Central memory CD8-positive, alpha-beta T cell (primary cell): ENCODE results near the gene ANGEL1.

Experiments used
- ATAC-seq: fragments of 150-1000 bp; cut with Tn5 transposase; replicated peaks from 2 replicates; pipeline ENCODE4 v1.10.0; 2022; ENCODE audit warnings: mild to moderate bottlenecking, moderate FRiP score, moderate number of reproducible peaks; ENCODE audit not compliant: poor library complexity, severe bottlenecking; ENCODE audit errors: extremely low read depth
- DNase-seq, 2 donors: peaks; one replicate each; pipeline ENCODE4 v3.0.0; 2021; ENCODE audit warnings: low spot score in 2 of 2
- H3K27ac Mint-ChIP-seq: one replicate; pipeline ENCODE4 v1.8.0; 2022; ENCODE audit warnings: low read depth, mild to moderate bottlenecking, moderate library complexity, mixed read lengths
- H3K27me3 Mint-ChIP-seq: one replicate; pipeline ENCODE4 v1.8.0; 2022; ENCODE audit warnings: mixed read lengths
- H3K36me3 Mint-ChIP-seq: one replicate; pipeline ENCODE4 v1.8.0; 2022; ENCODE audit warnings: mild to moderate bottlenecking, moderate library complexity, mixed read lengths; ENCODE audit not compliant: insufficient read depth
- H3K4me1 Mint-ChIP-seq: one replicate; pipeline ENCODE4 v1.8.0; 2022; ENCODE audit warnings: mixed read lengths
- H3K4me3 Mint-ChIP-seq: one replicate; pipeline ENCODE4 v1.8.0; 2022; ENCODE audit warnings: mild to moderate bottlenecking, moderate library complexity, mixed read lengths
- H3K9me3 Mint-ChIP-seq: one replicate; pipeline ENCODE4 v1.8.0; 2022; ENCODE audit warnings: mixed read lengths

Gene ANGEL1

DNA sequence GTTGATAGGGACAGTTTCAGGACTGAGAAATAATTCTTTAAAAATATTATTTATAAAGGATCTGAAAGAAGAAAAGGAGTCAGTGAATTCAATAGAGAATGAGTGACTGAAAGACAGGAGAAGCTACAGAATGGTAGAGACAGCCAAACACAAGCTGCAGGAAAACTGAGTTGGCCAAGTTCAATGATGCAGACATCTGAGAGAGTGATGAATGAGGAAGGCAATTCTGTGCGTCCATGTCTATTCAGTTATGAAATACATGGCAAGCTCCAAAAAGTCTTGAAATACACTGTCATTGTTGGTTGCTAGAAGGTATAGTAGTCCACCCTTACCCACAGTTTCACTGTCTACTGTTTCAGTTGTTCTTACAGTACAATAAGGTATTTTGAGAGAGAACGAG, 20.3 kb upstream of the ANGEL1 start:
- peaks cover 37% of the 10 kb centered on the region for H3K27me3 Mint-ChIP-seq
- H3K4me1 Mint-ChIP-seq, result no peaks in the 10 kb centered on the region
- H3K27ac Mint-ChIP-seq, result no peak overlapping the region
- H3K9me3 Mint-ChIP-seq, result no peaks in the 10 kb centered on the region
- ATAC-seq, result no peak
- no peak for DNase-seq
- no peaks in the 10 kb centered on the region for H3K36me3 Mint-ChIP-seq
- H3K4me3 Mint-ChIP-seq, result no peak overlapping the region

DNA sequence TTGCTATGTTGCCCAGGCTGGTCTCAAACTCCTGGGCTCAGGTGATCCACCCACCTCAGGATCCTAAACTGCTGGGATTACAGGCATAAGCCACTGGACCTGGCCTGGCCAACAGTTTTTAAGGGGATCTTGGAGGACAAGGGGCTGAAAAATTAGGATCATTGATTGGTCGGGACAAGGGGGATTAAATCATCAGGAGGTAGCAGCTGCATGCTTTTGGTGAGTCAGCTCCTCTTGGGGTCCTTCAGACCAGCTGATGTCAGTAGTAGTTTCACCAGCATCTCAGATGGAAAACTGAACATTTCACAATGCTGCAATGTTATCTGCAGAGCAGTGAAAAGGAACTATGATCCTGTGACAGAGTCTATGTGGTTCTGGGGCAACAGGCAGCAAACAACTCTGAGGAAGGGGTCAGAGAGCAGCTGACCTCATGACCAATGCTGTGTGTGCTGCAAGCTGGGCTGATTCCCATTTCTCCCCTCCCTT, 19.9 kb upstream of the ANGEL1 start:
- DNase-seq (no peak), ATAC-seq (no peak)
- Mint-ChIP-seq H3K36me3 (no peaks in the 10 kb centered on the region), H3K27ac (no peak overlapping the region), H3K9me3 (no peaks in the 10 kb centered on the region), H3K27me3 (peaks cover 37% of the 10 kb centered on the region), H3K4me3 (no peak overlapping the region), H3K4me1 (no peaks in the 10 kb centered on the region)

DNA sequence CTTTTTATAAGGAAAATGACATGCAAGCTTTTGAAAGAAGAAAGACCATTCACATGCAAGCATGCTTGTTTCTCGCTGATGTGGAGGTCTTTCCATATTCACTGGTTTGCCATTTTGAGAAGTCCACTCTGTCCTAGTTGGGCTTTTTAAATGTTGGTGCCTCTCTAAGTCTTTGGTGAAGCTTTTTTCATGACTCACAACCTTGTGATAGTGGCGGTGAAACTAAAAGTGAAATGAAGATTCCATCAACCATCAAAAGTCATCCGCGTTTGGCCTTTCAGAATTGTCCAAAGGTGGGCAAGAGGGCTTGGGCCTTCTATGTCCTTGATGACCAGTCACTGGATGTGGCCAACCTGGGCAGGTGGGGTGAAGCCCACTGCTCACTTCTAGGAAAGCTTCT, 17.9 kb upstream of the ANGEL1 start:
- Mint-ChIP-seq H3K9me3 (no peaks in the 10 kb centered on the region), H3K4me3 (no peak overlapping the region), H3K36me3 (no peaks in the 10 kb centered on the region), H3K27me3 (peaks cover 28% of the 10 kb centered on the region), H3K4me1 (no peaks in the 10 kb centered on the region), H3K27ac (no peak overlapping the region)
- ATAC-seq (no peak), DNase-seq (no peak)

GRCh38 chr14:76829650-76830421, 17.2 kb upstream of the ANGEL1 start:
- Mint-ChIP-seq H3K27ac (no peak overlapping the region), H3K4me3 (no peak overlapping the region), H3K36me3 (no peaks in the 10 kb centered on the region), H3K27me3 (peaks cover 25% of the 10 kb centered on the region), H3K9me3 (no peaks in the 10 kb centered on the region), H3K4me1 (no peaks in the 10 kb centered on the region)
- ATAC-seq (no peak), DNase-seq (no peak)

DNA sequence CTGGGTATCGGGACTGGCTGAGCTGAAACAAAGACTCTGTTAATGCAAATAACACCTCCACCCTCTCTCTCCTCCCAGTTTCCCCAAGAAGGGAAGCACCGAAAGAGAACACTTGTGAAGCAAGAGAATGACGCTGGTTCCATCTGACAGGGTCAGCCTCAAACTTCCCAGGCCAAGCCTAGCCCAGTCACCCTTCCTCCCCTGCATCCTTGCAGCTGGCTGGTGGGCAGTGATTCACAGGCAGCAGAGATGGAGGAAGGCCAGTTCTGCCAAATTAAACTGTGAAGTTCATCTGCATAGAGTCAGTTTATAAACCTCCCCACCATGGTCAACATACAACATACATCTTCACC, 16.3 kb upstream of the ANGEL1 start:
- H3K9me3 Mint-ChIP-seq, result no peaks in the 10 kb centered on the region
- no peaks in the 10 kb centered on the region for H3K4me1 Mint-ChIP-seq
- no peak for ATAC-seq
- H3K27ac Mint-ChIP-seq, result no peak overlapping the region
- no peak for DNase-seq
- H3K27me3 Mint-ChIP-seq, result peaks cover 17% of the 10 kb centered on the region
- H3K4me3 Mint-ChIP-seq, result no peak overlapping the region
- H3K36me3 Mint-ChIP-seq, result no peaks in the 10 kb centered on the region

- Mint-ChIP-seq H3K4me1 (no peaks in the 10 kb centered on the region), H3K36me3 (no peaks in the 10 kb centered on the region), H3K4me3 (no peak overlapping the region), H3K27ac (no peak overlapping the region), H3K27me3 (peaks cover 16% of the 10 kb centered on the region), H3K9me3 (no peaks in the 10 kb centered on the region)
- DNase-seq (no peak), ATAC-seq (no peak)
These were observed 15.8 kb upstream of the ANGEL1 start for GRCh38 chr14:76828339-76829012.

DNA sequence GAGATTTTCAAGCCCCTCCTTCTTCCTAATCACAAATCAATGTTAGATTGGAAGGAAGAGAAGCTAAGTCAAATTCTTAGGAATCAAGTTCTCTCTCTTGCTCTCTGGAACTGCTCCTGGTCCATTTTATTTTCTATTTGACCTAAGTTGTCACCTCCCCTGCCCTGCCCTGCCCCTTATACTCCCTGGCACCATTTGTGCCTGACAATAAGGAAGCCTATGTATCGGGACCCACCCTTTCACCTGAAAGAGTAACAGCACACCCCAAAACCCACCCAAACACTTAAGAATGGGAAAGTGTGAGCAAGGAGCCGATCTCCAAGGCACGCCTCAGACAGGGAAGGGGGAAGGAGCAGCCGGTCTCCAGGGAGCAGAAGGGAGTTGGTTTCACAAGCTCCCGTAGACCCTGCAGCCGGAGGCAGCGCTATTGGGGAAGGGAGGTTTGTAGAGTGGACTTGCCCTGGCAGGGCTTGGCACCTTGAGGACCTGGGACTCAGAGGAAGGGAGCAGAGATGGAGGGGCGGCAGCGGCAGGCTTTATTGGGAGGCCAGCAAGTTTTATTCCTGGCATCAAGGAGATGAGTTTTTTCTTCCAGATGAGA, 15.1 kb upstream of the ANGEL1 start:
- no peaks in the 10 kb centered on the region for H3K4me1 Mint-ChIP-seq
- H3K4me3 Mint-ChIP-seq, result no peak overlapping the region
- DNase-seq, result no peak
- ATAC-seq, result no peak
- H3K27ac Mint-ChIP-seq, result no peak overlapping the region
- no peaks in the 10 kb centered on the region for H3K9me3 Mint-ChIP-seq
- H3K36me3 Mint-ChIP-seq, result no peaks in the 10 kb centered on the region
- H3K27me3 Mint-ChIP-seq, result peaks cover 22% of the 10 kb centered on the region

DNA sequence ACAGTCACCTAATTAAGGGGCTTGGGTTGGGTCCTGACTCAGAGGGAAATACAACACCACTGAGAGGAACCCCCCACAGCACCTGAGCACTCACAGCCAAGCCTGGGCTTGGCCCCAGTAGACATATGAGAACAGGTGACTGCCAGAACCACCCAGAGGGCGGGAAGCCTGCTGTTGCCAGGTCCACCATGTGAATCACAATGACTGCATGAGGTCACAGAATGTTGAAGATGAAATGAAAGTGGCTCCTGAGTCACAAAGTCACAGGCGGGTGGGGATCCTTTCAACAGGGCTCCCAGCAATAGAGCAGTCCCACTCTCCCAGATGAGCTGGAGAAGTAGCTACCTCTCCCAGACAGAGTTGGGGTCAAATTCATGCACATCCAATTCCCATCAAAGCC, 13.4 kb upstream of the ANGEL1 start, which contains the start of gene LRRC74A:
LRRC74A (plus strand) TSS at position 287 of the 400 bp plus-strand sequence. CDS start 290 bp downstream, outside the sequence.
- no peaks in the 10 kb centered on the region for H3K4me1 Mint-ChIP-seq
- ATAC-seq, result no peak
- no peaks in the 10 kb centered on the region for H3K36me3 Mint-ChIP-seq
- H3K27ac Mint-ChIP-seq, result no peak within 1 kb of the TSS
- H3K4me3 Mint-ChIP-seq, result no peak within 1 kb of the TSS
- H3K9me3 Mint-ChIP-seq, result no peaks in the 10 kb centered on the region
- H3K27me3 Mint-ChIP-seq, result peaks cover 18% of the 10 kb centered on the region
- DNase-seq, result no peak

DNA sequence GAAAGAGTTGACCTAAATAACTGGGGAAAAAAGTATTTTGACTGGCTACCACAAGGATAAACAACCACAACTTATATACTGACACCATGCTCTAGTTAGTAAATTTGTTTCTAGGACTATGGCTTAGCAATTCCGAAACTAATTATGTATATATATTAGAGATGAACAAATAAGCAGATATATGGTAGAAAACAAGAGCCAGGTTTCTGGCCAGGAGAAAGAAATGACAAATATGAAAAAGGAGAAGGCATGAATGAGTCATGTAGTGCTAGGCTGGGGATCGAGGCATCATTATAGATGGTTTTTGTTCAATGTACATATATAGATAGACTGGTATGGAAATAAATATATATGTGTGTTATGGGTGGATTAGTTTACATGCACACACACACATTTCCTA, 8.0 kb upstream of the ANGEL1 start:
- Mint-ChIP-seq H3K27me3 (peaks cover 9% of the 10 kb centered on the region), H3K27ac (no peak overlapping the region), H3K4me1 (no peaks in the 10 kb centered on the region), H3K36me3 (no peaks in the 10 kb centered on the region), H3K9me3 (no peaks in the 10 kb centered on the region), H3K4me3 (no peak overlapping the region)
- DNase-seq, result no peak
- no peak for ATAC-seq

- H3K27me3 Mint-ChIP-seq, result no peaks in the 10 kb centered on the region
- no peak overlapping the region for H3K4me3 Mint-ChIP-seq
- H3K36me3 Mint-ChIP-seq, result peaks cover 13% of the 10 kb centered on the region
- peaks cover 28% of the 10 kb centered on the region for H3K4me1 Mint-ChIP-seq
- H3K27ac Mint-ChIP-seq, result no peak overlapping the region
- ATAC-seq, result no peak
- no peaks in the 10 kb centered on the region for H3K9me3 Mint-ChIP-seq
- no peak for DNase-seq
These were observed 2.3 kb upstream of the ANGEL1 start for GRCh38 chr14:76814726-76815645.

- H3K36me3 Mint-ChIP-seq, result peaks cover 26% of the 10 kb centered on the region
- no peaks in the 10 kb centered on the region for H3K27me3 Mint-ChIP-seq
- ATAC-seq, result no peak
- peaks cover 39% of the 10 kb centered on the region for H3K4me1 Mint-ChIP-seq
- H3K4me3 Mint-ChIP-seq, result peak overlapping the region; percentile 92
- no peak overlapping the region for H3K27ac Mint-ChIP-seq
- H3K9me3 Mint-ChIP-seq, result no peaks in the 10 kb centered on the region
- DNase-seq, result no peak
These were observed 625 bp downstream of the ANGEL1 start for GRCh38 chr14:76812093-76812421.

- Mint-ChIP-seq H3K27ac (peak overlapping the region; percentile 46), H3K9me3 (no peaks in the 10 kb centered on the region), H3K4me3 (peak overlapping the region; percentile 92), H3K4me1 (peaks cover 39% of the 10 kb centered on the region), H3K27me3 (no peaks in the 10 kb centered on the region), H3K36me3 (peaks cover 27% of the 10 kb centered on the region)
- no peak for DNase-seq
- ATAC-seq, result no peak
These were observed 1.1 kb downstream of the ANGEL1 start for GRCh38 chr14:76811561-76811960.
